ENCODE results near the gene KCNG2.
A peak's percentile ranks its signal among the peaks of the same experiment; 100 is the strongest.
"Not testable (repeated sequence)": the region's sequence is repeated elsewhere in the genome, so short reads cannot be mapped to it uniquely, and the experiment has no call there.

Gene KCNG2

DNA sequence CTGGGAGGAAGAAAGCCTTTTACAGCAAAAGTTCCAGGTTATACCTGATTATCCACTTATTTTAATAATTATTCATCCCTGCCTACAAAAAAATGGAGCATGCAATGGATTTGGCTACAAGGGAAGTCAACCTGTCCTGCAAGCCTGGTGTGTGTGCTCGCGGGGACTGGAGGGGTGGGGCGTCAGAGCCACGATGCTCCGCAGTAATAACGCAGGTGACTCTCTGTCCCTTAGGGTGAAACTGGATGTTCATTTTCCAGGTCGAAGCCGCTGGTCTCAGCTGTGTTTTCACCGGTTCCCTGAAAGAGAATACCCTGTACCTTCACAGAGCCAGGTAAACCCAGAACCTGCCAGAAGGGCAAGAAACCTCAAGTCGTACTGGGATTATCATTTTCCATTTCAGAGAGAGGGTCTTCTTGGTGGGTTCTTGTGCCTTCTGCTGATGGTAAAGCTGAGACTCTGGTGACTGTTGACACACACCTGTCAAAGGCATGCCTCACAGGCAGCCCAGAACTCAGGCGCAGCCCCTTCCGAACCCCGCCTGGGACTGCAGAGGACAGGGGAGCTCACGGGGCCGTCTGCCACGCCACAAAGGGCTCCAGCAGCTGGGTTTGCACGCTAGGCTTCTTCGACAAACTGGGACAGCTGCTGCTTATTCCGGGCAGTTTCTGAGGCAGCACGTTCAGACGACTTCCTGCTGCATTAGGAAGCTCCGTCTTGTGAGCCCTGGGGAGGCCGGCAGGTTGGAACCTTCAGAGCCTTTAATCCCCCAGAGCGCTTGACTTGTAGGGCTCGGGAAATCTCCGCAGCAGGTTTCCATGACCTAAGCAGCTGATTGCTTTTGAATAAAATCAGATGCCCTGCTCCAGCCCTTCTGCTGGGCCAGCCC, 58.6 kb downstream of the KCNG2 start:
- no peak for DNase-seq

DNA sequence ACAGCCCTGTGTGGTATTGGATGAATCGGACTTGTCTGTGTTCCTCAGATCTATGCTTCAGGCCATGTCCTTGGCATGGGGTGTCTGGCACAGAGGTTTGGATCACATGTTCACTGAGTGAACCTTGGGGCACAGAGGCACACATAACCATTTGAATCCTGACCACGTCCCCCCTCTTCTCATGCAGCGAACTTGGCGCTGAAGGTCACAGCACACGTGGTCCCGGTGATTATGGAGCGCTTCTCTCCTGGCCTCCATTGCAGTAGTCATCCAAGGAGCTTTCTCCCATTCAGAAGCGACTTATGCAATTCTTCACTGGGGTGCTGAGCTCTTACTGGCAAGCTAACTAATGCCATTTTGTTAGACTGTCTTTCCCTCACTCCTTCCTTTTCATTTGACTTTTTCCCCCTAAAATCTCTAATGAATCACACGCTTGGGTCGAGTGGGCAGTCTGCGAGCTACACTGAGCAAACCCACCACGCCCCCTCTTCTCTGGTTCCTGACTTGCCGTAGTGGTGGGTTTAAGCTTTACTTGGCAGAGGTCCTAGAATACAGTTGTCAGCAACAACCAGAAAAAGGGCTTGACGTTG, 59.4 kb downstream of the KCNG2 start:
- DNase-seq: no peak

DNA sequence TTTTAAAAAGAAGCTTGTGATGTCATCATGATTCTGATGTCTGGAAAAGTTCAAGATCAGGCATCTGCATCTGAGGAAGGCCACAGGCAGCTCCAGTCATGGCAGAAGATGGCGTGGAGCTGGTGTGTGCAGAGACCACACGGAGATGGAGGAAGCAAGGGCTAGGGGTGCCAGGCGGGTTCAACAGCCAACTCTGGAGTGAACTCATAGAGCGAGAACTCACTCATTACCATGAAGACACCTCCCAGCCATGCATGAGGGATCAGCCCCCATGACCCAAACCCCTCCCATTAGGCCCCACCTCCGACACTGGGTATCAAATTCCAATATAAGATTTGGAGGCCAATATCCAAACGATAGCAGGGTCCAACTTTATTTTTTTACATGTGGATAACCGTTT, 61.6 kb downstream of the KCNG2 start:
- DNase-seq: no peak

DNA sequence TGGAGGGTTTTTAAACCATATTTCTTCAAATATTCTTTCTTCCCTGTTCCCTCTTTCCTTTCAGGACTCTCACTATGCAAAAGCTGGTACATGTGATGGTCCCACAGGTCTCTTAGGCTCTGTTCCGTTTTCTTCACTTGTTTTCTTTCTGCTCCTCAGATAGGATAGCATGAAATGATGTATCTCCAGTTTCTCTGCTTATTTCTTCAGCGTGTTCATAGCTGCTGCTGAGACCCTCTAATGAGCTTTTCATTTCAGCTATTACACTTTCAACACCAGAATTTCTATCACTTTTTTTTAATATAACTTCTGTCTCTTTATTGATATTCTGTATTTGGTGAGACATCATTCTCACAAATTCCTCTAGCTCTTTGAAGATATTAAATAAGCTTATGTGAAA, 63.9 kb downstream of the KCNG2 start:
- DNase-seq: no peak

DNA sequence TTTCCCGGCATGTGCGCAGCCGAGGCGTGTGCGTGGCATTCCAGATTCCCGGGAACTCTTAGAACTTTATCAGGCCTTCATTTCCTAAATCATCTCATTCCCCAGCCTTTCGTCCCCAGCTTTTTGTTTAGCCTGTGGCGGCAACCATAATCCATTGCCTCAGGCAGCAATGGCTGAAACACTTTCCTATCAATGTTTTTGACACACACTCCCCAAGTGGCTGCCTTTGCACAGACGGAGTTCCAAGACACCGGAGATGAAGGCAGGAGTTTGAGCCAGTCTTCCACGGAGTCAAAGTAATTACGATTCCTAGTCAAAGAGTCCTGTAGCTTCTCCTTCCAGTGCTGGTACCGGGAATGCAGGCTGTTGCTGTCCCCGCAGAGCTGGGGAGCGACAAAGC, 64.8 kb downstream of the KCNG2 start:
- no peak for DNase-seq

DNA sequence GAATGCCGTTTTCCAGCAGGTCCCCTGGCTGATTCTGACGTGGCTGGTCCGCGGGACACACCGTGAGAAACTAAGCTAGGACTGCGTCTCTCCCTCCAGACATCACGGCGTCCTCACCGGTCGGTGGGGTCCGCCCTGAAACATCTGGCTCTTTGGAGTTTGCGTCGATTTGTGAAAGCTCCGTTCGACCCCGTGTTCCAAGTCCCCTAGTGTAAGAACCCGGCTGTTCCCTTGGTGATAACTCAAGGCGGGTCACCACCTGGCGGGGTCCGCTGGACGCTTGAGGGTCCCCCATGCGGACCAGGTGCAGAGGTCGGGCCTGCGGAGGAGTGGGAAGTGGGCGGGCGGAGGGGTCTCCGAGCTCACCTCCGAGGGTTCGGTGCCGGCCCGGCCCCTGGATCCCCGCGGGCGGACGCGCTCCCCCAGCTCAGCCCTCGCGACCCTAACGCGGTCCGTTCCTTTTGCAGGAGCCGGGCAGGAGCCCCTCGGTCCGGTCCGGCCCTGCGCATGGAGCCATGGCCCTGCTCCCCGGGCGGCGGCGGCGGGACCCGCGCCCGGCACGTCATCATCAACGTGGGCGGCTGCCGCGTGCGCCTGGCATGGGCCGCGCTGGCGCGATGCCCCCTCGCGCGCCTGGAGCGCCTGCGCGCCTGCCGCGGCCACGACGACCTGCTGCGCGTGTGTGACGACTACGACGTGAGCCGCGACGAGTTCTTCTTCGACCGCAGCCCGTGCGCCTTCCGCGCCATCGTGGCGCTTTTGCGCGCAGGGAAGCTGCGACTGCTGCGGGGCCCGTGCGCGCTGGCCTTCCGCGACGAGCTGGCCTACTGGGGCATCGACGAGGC, 65.6 kb downstream of the KCNG2 start:
- DNase-seq: no peak

DNA sequence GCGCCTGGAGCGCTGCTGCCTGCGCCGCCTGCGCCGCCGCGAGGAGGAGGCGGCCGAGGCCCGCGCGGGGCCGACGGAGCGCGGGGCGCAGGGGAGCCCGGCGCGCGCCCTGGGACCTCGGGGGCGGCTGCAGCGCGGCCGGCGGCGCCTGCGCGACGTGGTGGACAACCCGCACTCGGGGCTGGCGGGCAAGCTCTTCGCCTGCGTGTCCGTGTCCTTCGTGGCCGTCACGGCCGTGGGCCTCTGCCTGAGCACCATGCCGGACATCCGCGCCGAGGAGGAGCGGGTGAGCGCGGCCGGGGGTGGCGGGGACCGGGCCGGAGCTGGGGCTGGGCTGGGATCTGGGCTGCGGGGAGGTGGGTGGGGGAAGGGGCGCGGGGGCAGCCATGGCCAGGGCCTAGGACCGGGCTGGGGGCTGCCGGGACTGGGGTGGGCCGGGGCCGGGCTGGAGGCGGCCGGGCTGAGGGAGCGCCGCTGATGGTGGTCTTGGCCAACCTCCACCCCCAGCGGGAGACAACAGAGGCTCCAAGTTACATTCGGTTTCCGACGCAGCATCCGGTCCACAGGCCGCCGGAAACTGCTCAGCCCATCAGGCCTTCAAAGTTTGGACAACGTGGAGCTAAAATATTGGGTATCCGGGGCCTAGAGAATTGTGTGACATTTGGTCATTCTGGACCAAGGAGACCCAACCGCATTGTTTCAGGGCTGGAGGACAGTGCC, 66.4 kb downstream of the KCNG2 start:
- DNase-seq: no peak

DNA sequence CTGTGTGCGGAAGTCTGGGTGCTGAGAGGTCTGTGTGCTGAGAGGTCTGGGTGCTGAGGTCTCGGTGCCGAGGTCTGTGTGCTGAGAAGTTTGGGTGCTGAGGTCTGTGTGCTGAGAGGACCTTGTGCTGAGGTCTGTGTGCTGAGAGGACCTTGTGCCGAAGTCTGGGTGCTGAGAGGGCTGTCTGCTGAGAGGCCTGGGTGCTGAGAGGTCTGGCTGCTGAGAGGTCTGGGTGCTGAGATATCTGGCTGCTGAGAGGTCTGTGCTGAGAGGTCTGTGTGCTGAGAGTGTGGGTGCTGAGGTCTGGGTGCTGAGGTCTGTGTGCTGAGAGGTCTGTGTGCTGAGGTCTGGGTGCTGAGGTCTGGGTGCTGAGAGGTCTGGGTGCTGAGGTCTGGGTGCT, 67.2 kb downstream of the KCNG2 start:
- DNase-seq: peak; percentile 13

DNA sequence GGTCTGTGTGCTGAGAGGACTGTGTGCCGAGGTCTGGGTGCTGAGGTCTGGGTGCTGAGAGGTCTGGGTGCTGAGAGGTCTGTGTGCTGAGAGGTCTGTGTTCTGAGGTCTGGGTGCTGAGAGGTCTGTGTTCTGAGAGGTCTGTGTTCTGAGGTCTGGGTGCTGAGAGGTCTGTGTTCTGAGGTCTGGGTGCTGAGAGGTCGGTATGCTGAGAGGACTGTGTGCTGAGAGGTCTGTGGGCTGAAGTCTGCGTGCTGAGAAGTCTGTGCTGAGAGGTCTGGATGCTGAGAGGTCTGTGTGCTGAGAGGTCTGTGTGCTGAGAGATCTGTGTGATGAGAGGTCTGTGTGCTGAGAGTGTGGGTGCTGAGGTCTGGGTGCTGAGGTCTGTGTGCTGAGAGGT, 68.2 kb downstream of the KCNG2 start:
- not testable (repeated sequence) for DNase-seq

DNA sequence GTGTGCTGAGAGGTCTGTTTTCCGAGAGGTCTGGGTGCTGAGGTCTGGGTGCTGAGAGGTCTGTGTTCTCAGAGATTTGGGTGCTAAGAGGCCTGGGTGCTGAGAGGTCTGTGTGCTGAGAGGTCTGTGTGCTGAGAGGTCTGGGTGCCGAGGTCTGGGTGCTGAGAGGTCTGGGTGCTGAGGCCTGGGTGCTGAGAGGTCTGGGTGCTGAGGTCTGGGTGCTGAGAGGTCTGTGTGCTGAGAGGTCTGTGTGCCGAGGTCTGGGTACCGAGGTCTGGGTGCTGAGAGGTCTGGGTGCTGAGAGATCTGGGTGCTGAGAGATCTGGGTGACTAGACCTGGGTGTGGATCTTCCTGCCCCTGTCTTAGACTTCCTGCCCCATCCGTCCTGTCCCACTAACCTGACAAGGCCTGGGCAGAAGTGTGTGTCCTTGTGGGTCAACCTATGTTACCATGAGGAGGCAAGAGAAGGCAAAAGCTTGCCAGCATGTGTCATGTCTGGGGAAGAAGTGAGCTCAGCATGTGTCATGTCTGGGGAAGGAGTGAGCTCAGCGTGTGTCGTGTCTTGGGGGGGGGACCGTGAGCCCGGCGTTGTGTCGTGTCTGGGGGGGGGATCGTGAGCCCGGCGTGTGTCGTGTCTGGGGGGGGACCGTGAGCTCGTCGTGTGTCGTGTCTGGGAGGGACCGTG, 69.3 kb downstream of the KCNG2 start:
- no peak for DNase-seq

DNA sequence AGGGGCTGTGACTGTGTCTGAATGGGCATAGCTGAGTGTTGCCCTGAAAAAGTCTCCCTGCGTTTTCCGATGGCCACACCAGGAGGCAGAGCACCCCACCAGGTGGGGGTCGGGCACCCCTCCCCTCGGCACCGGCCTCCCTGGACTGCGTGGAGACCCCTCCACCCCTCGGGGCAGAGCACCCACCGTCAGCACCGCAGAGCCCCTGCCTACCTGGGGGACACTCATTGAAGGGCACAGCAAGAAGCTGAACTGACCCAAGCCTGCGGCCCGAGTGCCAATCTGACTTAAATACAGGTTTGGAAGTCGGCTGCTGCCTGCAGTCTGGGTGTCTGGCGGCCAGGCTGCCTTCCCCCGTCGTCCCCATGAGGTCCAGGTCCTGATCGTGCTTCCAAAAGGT, 69.9 kb downstream of the KCNG2 start:
- no peak for DNase-seq

DNA sequence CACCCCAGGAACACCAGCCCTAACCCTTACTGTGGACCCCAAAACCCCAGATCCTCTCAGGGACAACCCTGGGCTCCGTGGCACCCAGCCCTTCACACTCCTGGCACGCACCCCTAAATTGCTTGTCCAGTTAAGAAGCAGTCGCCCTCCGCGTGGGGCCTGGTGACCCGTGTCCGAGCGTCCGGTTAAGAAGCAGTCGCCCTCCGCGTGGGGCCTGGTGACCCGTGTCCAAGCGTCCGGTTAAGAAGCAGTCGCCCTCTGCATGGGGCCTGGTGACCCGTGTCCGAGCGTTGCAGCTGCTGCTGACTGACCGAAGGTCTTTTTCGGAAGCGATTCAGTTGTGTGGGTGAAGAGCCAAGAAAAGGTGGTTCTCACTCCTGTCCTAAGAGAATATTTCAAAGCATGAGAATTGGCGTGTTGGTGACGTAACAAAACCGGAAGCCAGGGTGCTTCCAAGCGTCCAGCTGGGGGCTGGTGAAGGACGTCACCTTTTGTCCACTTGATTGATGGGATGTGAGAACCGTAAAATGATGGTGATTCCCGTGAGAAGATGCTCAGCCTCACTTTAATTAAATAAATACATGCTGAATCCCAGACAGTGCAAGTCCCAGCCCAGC, 70.5 kb downstream of the KCNG2 start:
- no peak for DNase-seq

DNA sequence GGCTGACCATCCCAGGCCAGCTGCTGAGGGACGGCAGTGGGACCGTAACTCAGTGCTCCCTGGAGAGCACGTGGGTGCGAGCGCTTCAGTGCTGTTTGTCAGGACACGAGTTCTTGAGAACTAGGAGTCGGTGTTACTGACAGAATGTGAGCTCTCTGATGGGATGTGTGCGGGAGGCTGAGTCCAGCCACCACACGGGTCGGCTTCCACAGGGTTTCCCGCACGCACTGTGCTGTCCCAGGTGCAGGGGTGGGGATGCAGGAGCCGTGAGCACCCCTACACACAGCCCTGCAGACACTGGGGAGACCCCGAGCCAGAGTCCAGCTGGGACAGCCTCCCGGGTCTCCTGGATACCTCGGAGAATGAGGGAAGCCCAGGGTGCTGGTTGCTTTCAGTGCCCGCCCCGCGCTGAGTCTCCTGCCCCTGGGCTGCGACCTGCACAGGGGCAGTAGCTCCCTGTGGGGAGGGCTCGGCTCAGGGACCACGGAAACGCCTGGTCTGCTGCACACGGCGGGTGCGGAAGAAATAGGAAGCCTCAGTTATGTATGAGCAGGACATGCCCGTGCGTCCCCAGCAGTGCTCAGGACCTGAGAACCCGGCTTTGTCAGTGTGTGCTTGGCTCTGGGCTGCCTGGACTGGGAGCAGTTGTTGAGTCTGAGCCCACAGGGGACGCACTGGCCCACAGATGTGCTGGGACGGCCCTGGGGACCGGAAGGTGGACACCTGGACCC, 71.2 kb downstream of the KCNG2 start:
- DNase-seq: no peak

DNA sequence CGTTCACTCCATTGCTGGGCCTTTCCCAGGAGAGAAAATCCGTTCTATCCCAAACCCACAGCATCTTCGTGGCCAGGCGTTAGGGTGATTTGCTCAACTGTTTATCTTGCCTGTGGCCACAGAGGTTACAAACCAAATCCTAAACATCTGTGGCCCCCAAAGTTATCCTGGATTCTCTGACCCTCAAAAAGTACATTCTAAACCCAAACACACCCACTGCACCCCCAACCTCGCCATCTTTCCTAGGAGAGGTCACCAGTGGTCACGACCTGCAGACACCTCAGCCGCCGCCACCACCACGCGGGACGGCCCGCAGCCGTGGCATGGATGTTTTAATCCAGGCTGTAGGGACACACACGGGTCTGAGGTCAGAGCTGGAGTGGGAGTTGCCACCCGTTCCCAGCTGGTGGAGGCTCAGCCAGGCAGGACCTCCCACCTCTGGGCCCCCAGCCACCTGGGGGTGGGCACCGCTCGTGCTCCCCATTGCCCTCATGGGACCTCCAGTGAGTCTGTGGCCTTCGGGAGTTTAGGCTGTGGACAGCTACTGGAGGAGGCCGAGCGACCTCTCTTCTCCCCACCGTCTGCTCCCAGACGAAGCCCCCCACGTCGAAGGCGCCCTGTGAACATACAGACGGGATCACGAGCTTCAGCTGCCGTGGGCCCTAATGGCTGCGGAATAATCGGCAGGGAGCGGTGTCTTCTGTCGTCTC, 72.0 kb downstream of the KCNG2 start:
- no peak for DNase-seq

DNA sequence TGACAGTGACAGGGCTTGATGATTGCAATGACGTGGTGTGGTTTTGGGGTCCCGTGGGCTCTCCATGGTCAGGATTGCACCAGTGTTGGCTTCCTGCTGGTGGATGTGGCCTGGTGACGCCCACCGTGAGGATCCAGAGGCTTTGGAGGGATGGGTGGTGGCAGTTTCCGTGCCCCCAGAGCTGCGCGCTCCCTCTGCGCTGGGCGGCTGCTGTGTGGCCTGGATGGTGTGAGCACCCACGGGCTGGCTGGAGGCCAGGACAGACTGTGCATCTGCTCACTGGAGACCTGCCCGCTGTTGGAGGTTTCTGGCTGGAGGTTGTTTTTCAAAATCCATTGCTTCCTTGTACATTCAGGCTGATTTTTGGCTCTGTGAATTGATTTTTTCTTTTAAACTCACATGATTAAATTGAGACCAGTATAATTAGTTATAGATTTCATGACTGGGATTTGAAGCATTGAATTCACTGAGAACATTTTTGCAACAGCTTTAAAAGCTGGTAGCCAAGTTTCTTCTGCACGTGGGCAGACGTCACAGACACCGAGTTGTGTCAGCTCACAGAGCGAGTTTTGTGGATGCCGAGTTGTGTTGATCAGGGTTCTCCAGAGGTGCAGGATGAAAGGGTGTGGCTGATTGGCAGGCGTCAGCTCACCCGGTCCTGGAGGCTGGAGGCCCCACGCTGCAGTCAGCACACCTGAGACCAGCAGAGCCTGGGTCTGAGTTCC, 72.7 kb downstream of the KCNG2 start:
- no peak for DNase-seq

DNA sequence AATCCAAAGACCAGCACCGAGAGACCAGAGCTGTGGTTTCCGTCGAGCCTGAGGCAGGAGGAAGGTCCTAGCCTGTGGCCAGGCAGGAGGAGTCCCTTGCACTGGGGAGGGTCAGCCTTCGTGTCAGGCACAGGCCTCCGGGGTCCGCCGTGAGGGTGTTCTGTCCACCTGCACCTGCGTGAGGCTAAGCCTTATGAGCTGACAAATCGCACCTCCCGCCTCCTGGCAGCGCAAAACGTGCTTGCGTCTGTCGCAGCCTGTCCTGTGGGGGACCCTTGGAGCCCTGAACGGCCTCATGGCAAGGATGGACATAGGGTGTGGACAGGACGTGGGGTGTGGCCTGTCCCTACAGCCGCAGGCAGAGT, 73.3 kb downstream of the KCNG2 start:
- DNase-seq: no peak

DNA sequence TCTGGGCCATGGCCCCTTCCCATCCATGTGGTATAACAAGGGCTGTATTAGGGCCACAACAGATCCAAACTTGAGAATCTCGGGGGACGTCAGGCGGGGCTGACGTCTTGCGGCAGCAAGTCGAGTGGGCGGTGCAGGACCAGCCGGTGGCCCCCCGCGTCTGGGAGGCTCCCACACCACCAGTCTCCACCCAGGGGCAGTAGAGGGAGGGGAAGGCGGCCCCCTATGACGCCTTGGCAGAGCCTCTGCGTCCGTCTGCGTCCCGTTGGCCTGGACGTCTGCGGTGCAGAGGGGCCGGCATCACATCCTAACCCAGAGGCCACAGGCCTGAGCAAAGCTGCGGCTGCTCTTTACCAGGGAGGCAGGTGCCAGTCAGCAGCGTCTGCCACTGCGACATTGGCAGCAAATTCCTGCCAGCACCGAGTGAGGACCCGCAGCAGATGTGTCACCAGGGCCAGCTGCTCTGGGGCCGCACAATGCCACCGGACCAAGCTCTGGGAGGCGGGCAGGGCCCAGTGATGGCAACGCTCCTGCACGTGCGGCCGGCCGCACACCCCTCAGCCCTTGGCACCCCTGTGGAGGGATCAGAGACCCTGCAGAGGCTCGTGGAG, 73.8 kb downstream of the KCNG2 start:
- DNase-seq: no peak

DNA sequence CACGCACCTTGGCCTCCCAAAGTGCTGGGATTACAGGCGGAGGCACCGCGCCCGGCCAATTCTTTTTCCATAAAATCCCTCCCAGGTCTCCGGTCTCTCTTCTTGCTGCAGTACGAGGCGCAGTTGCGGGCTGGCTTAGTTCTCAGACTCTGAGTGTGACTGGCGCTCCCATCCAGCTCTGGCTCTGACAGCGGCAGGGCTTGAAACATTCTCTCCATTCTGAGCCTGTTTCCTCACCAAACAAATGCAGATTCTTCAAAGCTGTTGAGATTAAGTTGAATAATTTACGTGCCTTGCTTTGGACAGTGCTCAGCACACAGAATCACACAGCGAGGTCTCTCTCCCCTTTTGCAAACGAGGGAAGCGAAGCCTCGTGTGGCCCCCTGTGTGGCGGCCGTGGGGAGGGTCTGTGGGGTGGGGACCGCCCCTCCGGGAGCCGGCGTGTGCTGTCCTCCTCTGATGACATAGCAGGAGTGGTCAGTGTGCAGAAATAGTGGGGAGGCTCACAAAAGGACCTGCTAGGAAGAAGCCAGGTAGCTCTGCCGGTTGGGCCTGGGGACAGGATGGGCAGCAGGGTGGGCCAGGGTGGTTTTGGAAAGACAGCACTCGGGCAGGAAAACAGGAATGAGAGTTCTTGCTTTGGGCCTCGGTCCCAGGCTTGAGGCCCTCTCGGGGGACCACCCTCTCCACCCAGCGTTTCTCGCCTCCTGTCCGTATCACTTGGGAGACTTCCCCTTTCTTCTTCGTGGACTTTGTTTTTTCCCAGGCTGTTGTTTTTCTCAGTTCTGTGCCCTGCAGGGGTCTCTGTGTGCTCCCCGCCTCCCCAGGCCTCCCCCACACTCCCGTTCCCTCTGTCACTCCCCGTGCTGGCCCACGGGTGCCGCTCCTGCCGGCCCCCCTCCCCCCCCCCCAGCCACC, 75.0 kb downstream of the KCNG2 start:
- DNase-seq: no peak
